Frontal cortex (tissue), 4 donors: ENCODE measurements around the gene PIMREG. TPM values are rescaled to one million over a fixed set of nuclear protein-coding genes. Genes with fewer than 3 reads are reported as not detected.

Experiments used
- DNase-seq, 2 donors: peaks; one replicate each; pipeline ENCODE4 v3.0.0; 2012; ENCODE audit warnings: low spot score in 2 of 2
- FAIRE-seq: peaks from 2 replicates; lab custom pipeline; 2012; peaks lifted over from hg19 to GRCh38; lab: Jason Lieb, UNC
- total RNA-seq: library from RNA; depleted of rRNA; stranded (reverse); fragments of >200 nt; gene quantifications from one replicate; pipeline ENCODE4 v1.2.3, GENCODE V29; 2014
- donor health status: control.
- donor health status: control.
- donor health status: control.

Gene PIMREG
- total RNA-seq, 1 donor from 2014 or later = 4.1 TPM

DNA sequence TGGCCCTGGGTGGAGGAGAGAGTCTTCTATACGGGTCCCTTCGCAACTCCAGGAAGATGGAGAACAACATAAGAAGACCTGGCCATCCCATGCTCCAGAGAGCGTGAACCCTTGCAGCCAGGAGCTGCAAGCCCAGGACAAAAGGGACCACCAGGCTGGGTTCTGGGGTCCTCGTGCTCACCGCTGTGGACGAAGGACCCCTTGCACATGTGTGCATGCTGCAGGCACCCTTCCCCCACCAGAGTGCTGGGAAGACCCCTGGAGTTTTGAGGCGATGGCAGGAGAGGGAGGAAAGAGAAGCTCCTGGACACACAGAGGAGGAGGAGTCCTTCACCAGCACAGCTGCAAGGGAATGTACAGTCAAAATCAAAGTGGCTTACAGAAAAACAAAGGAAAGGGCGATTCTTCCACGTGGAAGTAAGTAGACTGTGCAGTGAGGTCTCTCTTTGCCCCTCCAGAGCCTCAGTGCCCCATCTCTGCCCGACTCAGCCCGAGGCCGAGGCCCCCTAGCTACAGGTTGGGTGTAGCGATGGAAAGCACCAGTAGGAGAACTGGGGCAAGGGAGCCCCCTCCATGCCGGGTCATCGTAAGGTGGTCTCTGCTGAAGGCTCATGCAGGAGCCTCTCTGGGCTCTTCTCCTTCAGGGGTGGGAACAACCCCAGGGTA is 51.3 kb downstream of the PIMREG start:
- DNase-seq = no peak
- FAIRE-seq = no peak

DNA sequence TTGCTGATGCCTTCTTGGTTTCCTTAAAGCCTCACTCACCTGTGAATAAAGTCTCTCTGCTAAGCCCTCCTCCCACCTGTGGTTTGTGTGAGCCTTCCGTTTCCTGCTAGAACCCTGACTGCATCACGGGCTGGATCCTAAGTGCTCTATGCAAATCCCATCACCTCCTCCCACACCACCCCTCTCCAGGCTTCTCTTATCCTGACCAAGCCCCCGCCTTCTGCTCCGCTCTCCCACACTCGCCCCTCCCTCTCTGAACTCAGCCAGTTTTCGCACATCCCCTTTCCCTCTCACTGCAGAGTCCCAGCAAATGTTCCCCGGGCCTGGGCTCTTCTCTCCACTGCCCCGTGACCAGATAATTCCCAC is 51.8 kb downstream of the PIMREG start:
- FAIRE-seq (no peak), DNase-seq (no peak)

DNA sequence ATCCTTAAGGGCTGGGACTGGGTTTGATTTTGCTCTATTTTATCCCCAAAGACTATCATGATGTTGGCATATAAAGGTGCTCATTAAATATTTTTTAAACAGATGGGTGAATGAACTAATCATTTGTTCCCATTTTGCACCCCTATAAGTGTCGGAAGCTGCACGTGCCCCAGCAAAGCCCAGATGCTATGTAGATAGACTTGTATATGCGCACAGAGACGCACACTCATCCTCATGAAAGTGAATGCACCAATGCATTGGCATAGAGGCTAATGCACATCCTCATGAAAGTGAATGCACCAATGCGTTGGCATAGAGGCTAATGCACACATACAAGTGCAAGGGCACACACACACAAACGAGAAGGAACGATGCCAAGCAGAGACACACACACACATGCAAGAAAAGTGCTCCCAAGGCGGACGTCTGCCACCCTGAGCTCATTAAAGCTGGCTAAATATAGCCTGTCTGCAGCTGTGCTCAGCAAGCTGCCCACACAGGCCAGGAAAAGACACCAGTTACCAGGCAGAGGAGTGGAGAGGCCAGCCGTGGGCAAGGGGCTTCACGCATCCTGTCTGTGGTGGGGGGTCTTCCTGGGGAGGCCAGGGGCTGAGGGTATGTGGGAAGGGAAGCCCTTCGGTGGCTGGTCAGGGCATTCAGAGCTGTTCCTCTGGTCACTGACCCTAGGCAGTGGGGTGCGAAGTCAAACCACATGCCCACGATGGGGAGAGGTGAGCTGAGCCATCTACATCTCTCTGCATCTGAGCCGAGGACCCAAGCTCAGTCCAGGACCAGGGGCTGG is 52.6 kb downstream of the PIMREG start:
- DNase-seq = no peak

DNA sequence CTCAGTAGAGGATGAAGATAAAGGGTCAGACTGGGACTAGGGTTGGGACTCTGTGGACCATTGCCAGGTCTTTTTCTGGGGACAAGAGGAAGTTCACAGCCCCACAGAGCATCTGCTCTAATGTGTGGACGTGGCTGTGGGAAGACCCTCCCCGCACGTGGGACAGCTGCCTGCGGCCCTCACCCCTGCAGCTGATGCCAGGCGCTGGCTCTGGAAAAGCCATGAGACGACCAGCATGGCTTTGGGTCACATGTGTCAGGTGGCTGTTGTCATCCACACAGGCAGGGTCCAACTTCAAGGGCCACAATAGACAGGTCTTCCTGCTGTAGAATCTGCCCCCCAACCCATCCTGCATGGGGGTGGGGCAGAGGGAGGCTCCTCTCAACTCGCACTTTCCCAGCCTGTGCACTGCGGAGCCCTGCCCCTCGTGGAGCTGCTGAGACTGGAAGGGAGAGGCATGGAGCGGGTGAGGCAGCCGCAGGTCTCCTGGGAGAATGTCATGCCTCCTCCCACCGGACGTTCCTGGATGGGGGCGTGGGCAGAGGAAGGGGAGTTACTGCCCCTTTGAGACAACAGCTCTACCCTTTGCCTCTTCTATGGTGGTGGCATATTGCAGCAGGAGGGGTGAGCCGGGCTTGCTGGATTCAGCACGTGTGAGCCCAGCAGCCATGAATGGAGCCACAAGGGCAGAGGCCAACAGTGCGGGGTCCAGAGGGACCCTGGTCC is 53.4 kb downstream of the PIMREG start:
- FAIRE-seq = no peak
- DNase-seq = no peak

More for the DNA sequence above, 52.6 kb downstream of the PIMREG start:
- no peak for FAIRE-seq

DNA sequence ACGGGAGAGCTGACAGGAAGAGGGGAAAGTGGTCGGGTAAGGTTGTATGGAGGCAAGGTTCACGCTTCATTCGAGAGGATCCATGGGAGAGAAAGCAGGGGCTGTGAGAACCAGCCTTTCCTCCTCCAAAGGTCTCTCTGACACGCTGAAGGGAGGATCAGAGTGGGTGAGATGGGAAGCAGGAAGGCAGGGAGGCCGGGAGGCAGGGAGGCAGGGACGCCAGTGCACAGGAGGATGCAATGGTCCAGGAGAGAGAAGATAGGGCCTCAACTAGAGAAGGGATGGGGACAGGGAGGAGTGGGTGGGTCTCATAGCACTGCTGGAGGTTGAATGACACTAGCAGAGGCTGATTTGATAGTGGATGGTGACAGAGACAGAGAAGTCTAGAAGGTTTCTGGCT is 54.1 kb downstream of the PIMREG start:
- DNase-seq (no peak), FAIRE-seq (no peak)

DNA sequence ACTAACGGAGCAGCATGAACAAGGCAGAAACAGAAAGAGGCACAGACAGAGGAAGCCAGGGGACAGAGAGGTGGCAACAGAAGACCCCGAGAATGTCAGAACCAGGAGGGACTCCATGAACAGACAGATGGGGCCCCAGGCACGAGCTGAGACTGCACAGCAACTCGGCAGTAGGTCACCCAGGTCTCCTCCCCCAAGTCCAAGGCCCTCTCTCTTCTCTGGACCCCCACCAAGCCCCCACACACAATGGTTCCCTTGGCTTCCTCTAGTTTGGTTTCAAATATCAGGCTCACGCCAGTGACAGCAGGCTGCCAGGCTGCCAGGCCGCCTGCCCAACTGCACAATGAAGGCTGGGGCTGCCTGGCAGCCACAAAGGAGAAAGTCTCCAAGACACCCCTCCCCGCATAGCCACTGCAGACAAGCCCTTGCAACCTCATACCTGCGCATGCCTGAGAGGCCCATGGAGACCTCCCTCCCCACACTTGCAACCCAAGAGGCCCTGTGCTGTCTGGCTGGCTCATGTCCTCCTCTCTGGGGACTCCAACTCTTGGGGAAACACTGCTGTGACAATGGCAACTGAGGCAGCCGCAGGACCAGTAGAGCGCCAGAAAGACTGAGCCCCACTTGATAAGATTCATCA is 54.8 kb downstream of the PIMREG start:
- FAIRE-seq (no peak), DNase-seq (no peak)

Other genes starting within 250 kb of the PIMREG start
- gene AIPL1, start 9.3 kb upstream of the PIMREG start, total RNA-seq = not detected
- 10.6 TPM for gene PITPNM3, start 112.1 kb downstream of the PIMREG start, total RNA-seq
- gene KIAA0753, start 196.3 kb downstream of the PIMREG start, total RNA-seq = 26.5 TPM
- 26.9 TPM for gene TXNDC17, start 196.6 kb downstream of the PIMREG start, total RNA-seq
- 19.2 TPM for gene MED31, start 207.2 kb downstream of the PIMREG start, total RNA-seq
- 2.9 TPM for gene C17orf100, start 207.3 kb downstream of the PIMREG start, total RNA-seq